ENCODE measurements around the gene GGTA1.

GGTA1 gene

GRCh38 chr9:121453232-121453892 is 46.3 kb downstream of the GGTA1 start:
- H3K27ac ChIP-seq: no peak overlapping the region
- POLR2A ChIA-PET (ENCODE audit: low non-redundant PET): no interaction called here
- CTCF ChIA-PET: no interaction called here
- no peak for TF ChIP-seq CTCF (conservative IDR thresholded peaks at IDR 0.05; ENCODE audit: low read depth)
- no peak for DNase-seq (ENCODE audit: low spot score)

GRCh38 chr9:121452085-121452484 is 47.6 kb downstream of the GGTA1 start:
- no peak for TF ChIP-seq CTCF (conservative IDR thresholded peaks at IDR 0.05; ENCODE audit: low read depth)
- ChIA-PET CTCF (interaction anchor here (1.3 kb wide), 1 partner anchor 12 kb away, joined by 4 read pairs; no protein-coding TSS in a partner anchor), POLR2A (ENCODE audit: low non-redundant PET) (no interaction called here)
- H3K27ac ChIP-seq: no peak overlapping the region
- no peak for DNase-seq (ENCODE audit: low spot score)

- POLR2A ChIA-PET (ENCODE audit: low non-redundant PET): no interaction called here
- CTCF ChIA-PET: interaction anchor here (0.7 to 1.3 kb wide), 2 partner anchors 11 to 94 kb away, joined by 3 to 4 read pairs; no protein-coding TSS in a partner anchor
- DNase-seq (ENCODE audit: low spot score): no peak
- no peak for TF ChIP-seq CTCF (conservative IDR thresholded peaks at IDR 0.05; ENCODE audit: low read depth)
- H3K27ac ChIP-seq: no peak overlapping the region
Observed at GRCh38 chr9:121451586-121451985, 48.1 kb downstream of the GGTA1 start.

- TF ChIP-seq CTCF (conservative IDR thresholded peaks at IDR 0.05; ENCODE audit: low read depth): no peak
- ChIA-PET POLR2A (ENCODE audit: low non-redundant PET) (no interaction called here), CTCF (no interaction called here)
- no peak overlapping the region for H3K27ac ChIP-seq
- no peak for DNase-seq (ENCODE audit: low spot score)
Observed at GRCh38 chr9:121450241-121450640, 49.4 kb downstream of the GGTA1 start.

GRCh38 chr9:121449786-121450185 is 49.9 kb downstream of the GGTA1 start:
- TF ChIP-seq CTCF (conservative IDR thresholded peaks at IDR 0.05; ENCODE audit: low read depth): no peak
- POLR2A ChIA-PET (ENCODE audit: low non-redundant PET): no interaction called here
- no peak overlapping the region for H3K27ac ChIP-seq
- no peak for DNase-seq (ENCODE audit: low spot score)
- CTCF ChIA-PET: no interaction called here

GRCh38 chr9:121447321-121447834 is 52.3 kb downstream of the GGTA1 start:
- ChIA-PET POLR2A (ENCODE audit: low non-redundant PET) (no interaction called here), CTCF (interaction anchor here (0.6 kb wide), 2 partner anchors 54 to 248 kb away, joined by 3 to 4 read pairs; no protein-coding TSS in a partner anchor)
- no peak for DNase-seq (ENCODE audit: low spot score)
- no peak for TF ChIP-seq CTCF (conservative IDR thresholded peaks at IDR 0.05; ENCODE audit: low read depth)
- no peak overlapping the region for H3K27ac ChIP-seq
